HepG2 (cell line): ENCODE data around the gene GYS2.

Experiments used
- CTCF ChIP-seq: sonication (generic); formaldehyde crosslinking; IDR thresholded peaks from 2 replicates; pipeline ENCODE4 v1.5.0; 2020; ENCODE audit warnings: mild to moderate bottlenecking, missing genetic modification reagents, moderate library complexity
- JUND ChIP-seq: sonication (generic); formaldehyde crosslinking; IDR thresholded peaks from 2 replicates; pipeline ENCODE4 v1.8.0; 2022; ENCODE audit warnings: mild to moderate bottlenecking, missing genetic modification reagents
- MAFK ChIP-seq, 2 experiments: IDR thresholded peaks in 1 of 2; conservative IDR thresholded peaks in 1 of 2; 2 replicates each; pipeline ENCODE4 v1.6.1; 2011; ENCODE audit warnings: improper control_type of control experiment in 2 of 2, low read length in 2 of 2
- POLR2A ChIP-seq, 2 experiments: IDR thresholded peaks; 2 replicates each; pipeline ENCODE4 v1.6.1; 2011; ENCODE audit warnings: low read depth in 2 of 2, low read length in 2 of 2, mild to moderate bottlenecking in 1 of 2, moderate library complexity in 1 of 2; ENCODE audit not compliant: insufficient read depth in 1 of 2
- POLR2AphosphoS5 ChIP-seq: IDR thresholded peaks from 2 replicates; pipeline ENCODE4 v1.6.1; 2012; ENCODE audit warnings: low read depth, low read length
- ZBTB43 ChIP-seq: sonication (generic); formaldehyde crosslinking; conservative IDR thresholded peaks from 2 replicates; pipeline ENCODE4 v1.4.0; 2020; ENCODE audit warnings: missing genetic modification reagents
- ZSCAN30 ChIP-seq: sonication (generic); formaldehyde crosslinking; IDR thresholded peaks from 2 replicates; pipeline ENCODE4 v1.5.0; 2020; ENCODE audit warnings: mild to moderate bottlenecking, missing genetic modification reagents
- TF ChIP-seq, protein P1 (sequence below): IDR thresholded peaks from 2 replicates; pipeline ENCODE4 v1.6.1; 2012; ENCODE audit warnings: inconsistent platforms

GRCh38 chr12:21642707-21643389, 38.2 kb upstream of the GYS2 start:
- no peak for TF ChIP-seq CTCF (CRISPR knock-in tag)
- TF ChIP-seq MAFK (conservative IDR thresholded peaks at IDR 0.05 in 1 of 2, IDR thresholded peaks at IDR 0.05 in 1 of 2; ENCODE audit: low read length in 2 of 2), result no peak
- TF ChIP-seq ZSCAN30 (CRISPR knock-in tag), result no peak
- TF ChIP-seq ZBTB43, result no peak
- TF ChIP-seq JUND, result no peak
- no peak for TF ChIP-seq POLR2A (IDR thresholded peaks at IDR 0.05; ENCODE audit: insufficient read depth in 1 of 2, low read depth in 2 of 2, low read length in 2 of 2)
- TF ChIP-seq, protein P1, sequence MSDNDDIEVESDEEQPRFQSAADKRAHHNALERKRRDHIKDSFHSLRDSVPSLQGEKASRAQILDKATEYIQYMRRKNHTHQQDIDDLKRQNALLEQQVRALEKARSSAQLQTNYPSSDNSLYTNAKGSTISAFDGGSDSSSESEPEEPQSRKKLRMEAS, result no peak
- no peak for TF ChIP-seq POLR2AphosphoS5
